Measurements from ENCODE around the gene EPHA10. TPM values are rescaled to one million over a fixed set of nuclear protein-coding genes. Genes with fewer than 3 reads are reported as not detected.
A peak's percentile ranks its signal among the peaks of the same experiment; 100 is the strongest.

EPHA10 gene
- total RNA-seq, 1 donor from 2014 or later: 0.37 TPM

- no peak for TF ChIP-seq CTCF (IDR thresholded peaks at IDR 0.05)
- no peak for DNase-seq (ENCODE audit: low spot score)
- H3K4me1 Mint-ChIP-seq (ENCODE audit: low read depth): no peaks in the 10 kb centered on the region
- no peaks in the 10 kb centered on the region for H3K36me3 Mint-ChIP-seq (ENCODE audit: low read depth)
- H3K27me3 Mint-ChIP-seq (ENCODE audit: low read depth): peaks cover 26% of the 10 kb centered on the region
- H3K9me3 Mint-ChIP-seq (ENCODE audit: low read depth): no peaks in the 10 kb centered on the region
- H3K27ac Mint-ChIP-seq (ENCODE audit: unreplicated experiment): no peak overlapping the region
- H3K4me3 Mint-ChIP-seq (ENCODE audit: unreplicated experiment): no peak overlapping the region
Measured at GRCh38 chr1:37755951-37756560, 8.9 kb downstream of the EPHA10 start.

- Mint-ChIP-seq H3K4me1 (ENCODE audit: low read depth) (no peaks in the 10 kb centered on the region), H3K4me3 (ENCODE audit: unreplicated experiment) (no peak overlapping the region), H3K27ac (ENCODE audit: unreplicated experiment) (no peak overlapping the region), H3K9me3 (ENCODE audit: low read depth) (no peaks in the 10 kb centered on the region), H3K36me3 (ENCODE audit: low read depth) (no peaks in the 10 kb centered on the region), H3K27me3 (ENCODE audit: low read depth) (peaks cover 30% of the 10 kb centered on the region)
- no peak for DNase-seq (ENCODE audit: low spot score)
- TF ChIP-seq CTCF (IDR thresholded peaks at IDR 0.05): no peak
Measured at GRCh38 chr1:37755290-37755689, 9.6 kb downstream of the EPHA10 start.

DNA sequence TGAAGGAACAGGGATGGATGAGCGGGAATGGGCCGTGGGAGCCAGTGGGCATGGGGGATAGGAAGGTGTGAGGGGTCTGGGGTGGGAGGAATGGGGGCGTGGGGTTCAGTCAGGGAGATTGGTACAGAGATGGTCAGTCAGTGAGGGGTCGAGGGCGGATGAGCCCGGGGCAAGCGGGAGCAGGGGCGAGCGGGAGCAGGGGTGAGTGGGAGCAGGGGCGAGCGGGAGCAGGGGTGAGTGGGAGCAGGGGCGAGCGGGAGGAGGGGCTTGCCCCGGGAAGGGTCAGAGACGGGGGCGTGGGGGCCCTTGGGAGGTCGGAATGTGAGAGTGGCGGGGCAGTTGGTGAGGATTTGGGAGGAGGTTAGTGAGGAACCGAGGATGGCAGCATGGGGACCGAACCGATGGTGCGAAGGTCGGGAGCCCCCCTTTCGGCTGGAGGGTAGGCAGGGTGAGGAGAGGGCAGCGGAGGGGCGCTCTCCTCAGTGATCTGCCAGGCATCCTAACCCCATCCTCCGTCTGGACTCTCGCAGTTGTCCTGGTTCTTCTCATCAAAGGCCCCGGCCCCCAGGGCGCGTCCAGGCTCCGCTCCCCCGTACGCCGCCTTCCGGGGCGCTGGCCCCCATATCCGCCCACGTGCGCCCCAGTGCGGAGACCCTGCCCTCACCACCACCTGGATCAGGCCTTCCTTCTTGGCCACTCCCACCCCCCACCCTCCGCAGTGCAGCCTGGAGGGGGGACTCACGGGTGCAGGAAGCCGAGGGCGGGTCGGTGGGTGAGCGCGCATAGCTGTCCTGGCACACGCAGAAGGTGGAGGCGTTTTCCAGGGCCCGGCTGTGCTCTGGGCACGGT, 11.2 kb downstream of the EPHA10 start:
- no peaks in the 10 kb centered on the region for H3K9me3 Mint-ChIP-seq (ENCODE audit: low read depth)
- no peaks in the 10 kb centered on the region for H3K4me1 Mint-ChIP-seq (ENCODE audit: low read depth)
- no peaks in the 10 kb centered on the region for H3K36me3 Mint-ChIP-seq (ENCODE audit: low read depth)
- no peak for DNase-seq (ENCODE audit: low spot score)
- peaks cover 39% of the 10 kb centered on the region for H3K27me3 Mint-ChIP-seq (ENCODE audit: low read depth)
- no peak overlapping the region for H3K27ac Mint-ChIP-seq (ENCODE audit: unreplicated experiment)
- H3K4me3 Mint-ChIP-seq (ENCODE audit: unreplicated experiment): peak overlapping the region; percentile 56
- no peak for TF ChIP-seq CTCF (IDR thresholded peaks at IDR 0.05)

DNA sequence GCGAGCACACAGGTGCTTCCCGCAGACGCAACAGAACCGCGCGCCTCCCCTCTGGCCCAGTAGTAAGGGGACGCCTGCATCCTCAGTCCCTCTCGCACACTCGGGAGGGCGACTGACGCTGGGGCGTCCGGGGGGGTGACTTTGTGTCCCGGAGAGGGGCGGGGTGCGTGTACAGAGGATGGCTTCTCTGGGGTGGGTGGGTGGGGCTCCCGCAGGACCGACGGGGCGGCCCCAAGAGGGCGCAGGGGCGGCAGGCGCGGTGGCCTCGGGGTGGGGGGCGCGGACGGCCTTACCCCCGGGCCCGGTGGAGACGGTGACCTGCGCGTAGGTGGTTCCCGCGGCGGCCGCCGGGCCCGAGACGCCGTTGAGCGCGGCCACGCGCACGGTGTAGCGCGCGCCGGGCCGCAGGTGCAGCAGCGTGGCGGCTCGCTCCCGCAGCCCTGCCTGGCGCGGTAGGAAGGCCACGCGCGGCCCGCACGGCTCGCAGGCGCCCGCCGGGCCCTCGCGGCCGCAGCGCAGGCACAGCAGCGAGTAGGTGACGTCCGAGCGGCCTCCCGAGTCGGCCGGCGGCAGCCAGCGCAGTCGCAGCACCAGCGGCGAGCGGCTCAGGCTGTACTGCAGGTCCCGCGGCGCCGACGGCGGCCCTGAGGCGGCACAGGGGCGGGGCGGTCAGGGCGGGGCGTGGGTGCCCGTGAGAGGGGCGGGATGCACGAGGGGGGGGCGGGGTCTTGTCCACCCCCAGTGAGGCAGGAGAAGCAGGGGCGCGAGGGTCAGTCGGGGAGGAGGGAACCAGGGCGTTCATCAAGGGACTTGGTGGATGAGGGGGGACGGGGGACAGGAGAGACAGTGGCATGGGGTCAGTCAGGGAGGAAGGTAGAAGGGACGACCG, 12.1 kb downstream of the EPHA10 start:
- TF ChIP-seq CTCF (IDR thresholded peaks at IDR 0.05): no peak
- Mint-ChIP-seq H3K27me3 (ENCODE audit: low read depth) (peaks cover 42% of the 10 kb centered on the region), H3K27ac (ENCODE audit: unreplicated experiment) (no peak overlapping the region), H3K4me1 (ENCODE audit: low read depth) (no peaks in the 10 kb centered on the region), H3K9me3 (ENCODE audit: low read depth) (no peaks in the 10 kb centered on the region), H3K36me3 (ENCODE audit: low read depth) (no peaks in the 10 kb centered on the region), H3K4me3 (ENCODE audit: unreplicated experiment) (peak overlapping the region; percentile 56)
- no peak for DNase-seq (ENCODE audit: low spot score)

DNA sequence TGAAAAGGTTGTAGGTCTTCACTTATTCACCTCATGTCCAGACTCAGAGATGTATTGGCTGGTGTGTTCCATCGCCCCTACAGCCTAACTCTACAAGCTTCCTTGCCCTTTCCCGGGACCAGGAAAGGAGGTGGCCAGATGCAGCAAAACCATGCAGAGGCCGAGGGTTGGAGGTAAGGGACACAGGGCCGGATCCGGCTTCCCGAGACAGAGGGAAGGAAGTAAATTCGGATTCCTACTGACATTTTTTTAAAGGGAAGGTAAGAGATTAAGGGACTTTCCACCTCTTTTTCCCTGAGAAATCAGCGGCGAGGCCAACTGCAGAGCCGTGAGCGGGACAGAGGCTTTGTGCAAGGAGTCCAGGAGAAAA, 12.7 kb downstream of the EPHA10 start:
- Mint-ChIP-seq H3K4me3 (ENCODE audit: unreplicated experiment) (peak overlapping the region; percentile 50), H3K4me1 (ENCODE audit: low read depth) (no peaks in the 10 kb centered on the region), H3K36me3 (ENCODE audit: low read depth) (no peaks in the 10 kb centered on the region), H3K27me3 (ENCODE audit: low read depth) (peaks cover 44% of the 10 kb centered on the region), H3K27ac (ENCODE audit: unreplicated experiment) (no peak overlapping the region), H3K9me3 (ENCODE audit: low read depth) (peaks cover 3% of the 10 kb centered on the region)
- no peak for TF ChIP-seq CTCF (IDR thresholded peaks at IDR 0.05)
- DNase-seq (ENCODE audit: low spot score): no peak

Data from chondrocyte (in vitro differentiated cells).